ENCODE results near the gene SAMD13.

Gene SAMD13

DNA sequence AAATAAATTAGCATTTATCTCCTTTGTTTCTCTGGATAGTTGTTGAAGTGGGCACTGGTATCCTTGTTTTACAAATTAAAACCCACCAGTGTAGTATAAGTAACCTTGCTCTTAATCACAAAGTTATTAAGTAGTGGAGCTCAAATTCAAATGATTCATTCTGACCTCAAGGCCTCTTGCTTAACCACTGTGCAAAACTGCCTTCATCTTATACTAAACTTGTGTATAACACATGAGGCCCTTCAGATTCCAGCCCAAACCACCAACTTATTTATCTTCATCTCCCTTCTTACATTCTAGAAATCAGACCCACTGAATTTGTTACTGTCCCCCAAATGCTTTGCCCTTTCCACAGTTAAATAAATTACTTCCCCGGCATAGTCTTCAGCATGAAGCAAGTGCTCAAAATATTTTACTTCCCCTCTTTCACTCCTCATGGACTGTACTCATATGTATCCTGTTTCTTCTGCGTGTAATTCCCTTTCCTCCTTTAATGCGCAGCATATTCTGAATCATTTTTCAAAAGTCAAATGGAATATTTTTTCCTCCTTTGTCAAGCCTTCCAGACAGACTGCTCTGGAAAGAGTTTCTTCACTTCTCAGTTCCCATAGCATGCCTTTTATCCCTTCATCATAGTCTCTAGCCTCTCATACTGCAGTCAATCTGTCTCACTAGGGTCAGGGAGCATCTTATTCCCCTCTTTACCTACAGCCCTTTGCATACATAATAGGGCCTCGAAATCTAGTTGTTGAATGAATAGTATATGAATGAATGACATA is 77.8 kb downstream of the SAMD13 start:
- Histone ChIP-seq H3K4me3 (ENCODE audit: low read depth, low read length) (no peak overlapping the region), H3K9me3 (ENCODE audit: control insufficient read depth, insufficient read depth, low read length) (no peaks in the 10 kb centered on the region), H3K9ac (ENCODE audit: low read depth, low read length) (no peak overlapping the region), H3K4me1 (ENCODE audit: control insufficient read depth, insufficient read depth, low read length) (peaks cover 8% of the 10 kb centered on the region), H3K27me3 (ENCODE audit: control insufficient read depth, insufficient read depth, low read length) (no peaks in the 10 kb centered on the region), H3K36me3 (ENCODE audit: control insufficient read depth, insufficient read depth, low read length) (no peaks in the 10 kb centered on the region)

DNA sequence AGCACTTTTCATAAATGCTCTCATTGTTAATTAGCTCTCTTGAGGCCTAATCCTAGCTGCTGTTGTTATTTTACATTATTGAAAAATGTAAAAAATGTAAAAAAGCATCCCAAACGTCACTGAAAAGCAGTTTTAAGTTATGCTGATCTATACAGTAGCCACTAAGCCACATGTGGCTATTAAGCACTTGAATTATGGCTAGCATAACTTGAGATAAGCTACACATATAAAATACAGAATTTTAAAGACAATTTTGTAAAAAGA is 78.3 kb downstream of the SAMD13 start:
- H3K4me1 ChIP-seq (ENCODE audit: control insufficient read depth, insufficient read depth, low read length) = peaks cover 8% of the 10 kb centered on the region
- no peaks in the 10 kb centered on the region for H3K36me3 ChIP-seq (ENCODE audit: control insufficient read depth, insufficient read depth, low read length)
- H3K9me3 ChIP-seq (ENCODE audit: control insufficient read depth, insufficient read depth, low read length) = no peaks in the 10 kb centered on the region
- no peaks in the 10 kb centered on the region for H3K27me3 ChIP-seq (ENCODE audit: control insufficient read depth, insufficient read depth, low read length)
- H3K9ac ChIP-seq (ENCODE audit: low read depth, low read length) = no peak overlapping the region
- H3K4me3 ChIP-seq (ENCODE audit: low read depth, low read length) = no peak overlapping the region

DNA sequence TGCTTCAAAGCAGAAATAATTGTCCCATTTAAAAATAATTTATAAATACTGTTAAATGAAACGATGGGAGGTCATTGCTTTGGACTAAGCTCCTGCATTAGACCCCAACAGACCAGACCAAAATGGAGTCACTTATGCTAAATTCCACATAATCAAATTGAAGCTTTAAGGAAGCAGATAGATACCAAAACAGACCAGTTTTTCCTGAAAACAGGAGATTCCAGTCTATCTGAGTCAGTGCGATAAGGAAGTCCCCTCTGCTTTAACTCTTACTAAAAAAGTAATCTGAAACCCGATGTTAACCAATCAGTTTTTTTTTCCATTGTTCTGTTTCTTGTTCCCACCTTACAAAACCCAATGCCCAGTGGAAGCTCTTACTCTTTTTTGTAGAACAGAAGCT is 80.6 kb downstream of the SAMD13 start:
- H3K9me3 ChIP-seq (ENCODE audit: control insufficient read depth, insufficient read depth, low read length) = no peaks in the 10 kb centered on the region

DNA sequence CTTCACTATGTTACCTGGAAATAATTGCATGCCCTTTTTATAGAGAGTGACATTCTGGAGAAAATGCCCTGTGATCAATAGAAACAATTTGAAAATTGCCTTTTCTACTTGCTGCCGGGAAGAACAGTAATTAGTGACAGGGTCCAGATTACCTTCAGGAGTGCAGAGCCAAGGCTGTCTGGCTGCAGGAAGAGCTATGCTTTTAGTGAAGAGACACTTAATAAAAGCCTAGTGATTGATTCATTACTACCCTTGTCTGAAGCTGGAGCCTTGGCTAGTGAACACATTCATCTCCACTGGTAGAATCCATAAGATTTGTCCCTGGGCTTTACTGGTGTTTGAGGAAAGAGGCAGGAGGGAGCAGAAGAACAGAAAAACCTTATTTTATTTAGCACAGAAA is 83.8 kb downstream of the SAMD13 start:
- H3K4me3 ChIP-seq (ENCODE audit: low read depth, low read length) = no peak overlapping the region
- no peaks in the 10 kb centered on the region for H3K9me3 ChIP-seq (ENCODE audit: control insufficient read depth, insufficient read depth, low read length)
- no peaks in the 10 kb centered on the region for H3K36me3 ChIP-seq (ENCODE audit: control insufficient read depth, insufficient read depth, low read length)
- H3K9ac ChIP-seq (ENCODE audit: low read depth, low read length) = no peak overlapping the region
- no peaks in the 10 kb centered on the region for H3K27me3 ChIP-seq (ENCODE audit: control insufficient read depth, insufficient read depth, low read length)
- no peaks in the 10 kb centered on the region for H3K4me1 ChIP-seq (ENCODE audit: control insufficient read depth, insufficient read depth, low read length)

More for the DNA sequence above, 80.6 kb downstream of the SAMD13 start:
- H3K27me3 ChIP-seq (ENCODE audit: control insufficient read depth, insufficient read depth, low read length) = no peaks in the 10 kb centered on the region
- H3K4me1 ChIP-seq (ENCODE audit: control insufficient read depth, insufficient read depth, low read length) = peaks cover 8% of the 10 kb centered on the region
- H3K36me3 ChIP-seq (ENCODE audit: control insufficient read depth, insufficient read depth, low read length) = no peaks in the 10 kb centered on the region
- no peak overlapping the region for H3K9ac ChIP-seq (ENCODE audit: low read depth, low read length)
- H3K4me3 ChIP-seq (ENCODE audit: low read depth, low read length) = no peak overlapping the region

DNA sequence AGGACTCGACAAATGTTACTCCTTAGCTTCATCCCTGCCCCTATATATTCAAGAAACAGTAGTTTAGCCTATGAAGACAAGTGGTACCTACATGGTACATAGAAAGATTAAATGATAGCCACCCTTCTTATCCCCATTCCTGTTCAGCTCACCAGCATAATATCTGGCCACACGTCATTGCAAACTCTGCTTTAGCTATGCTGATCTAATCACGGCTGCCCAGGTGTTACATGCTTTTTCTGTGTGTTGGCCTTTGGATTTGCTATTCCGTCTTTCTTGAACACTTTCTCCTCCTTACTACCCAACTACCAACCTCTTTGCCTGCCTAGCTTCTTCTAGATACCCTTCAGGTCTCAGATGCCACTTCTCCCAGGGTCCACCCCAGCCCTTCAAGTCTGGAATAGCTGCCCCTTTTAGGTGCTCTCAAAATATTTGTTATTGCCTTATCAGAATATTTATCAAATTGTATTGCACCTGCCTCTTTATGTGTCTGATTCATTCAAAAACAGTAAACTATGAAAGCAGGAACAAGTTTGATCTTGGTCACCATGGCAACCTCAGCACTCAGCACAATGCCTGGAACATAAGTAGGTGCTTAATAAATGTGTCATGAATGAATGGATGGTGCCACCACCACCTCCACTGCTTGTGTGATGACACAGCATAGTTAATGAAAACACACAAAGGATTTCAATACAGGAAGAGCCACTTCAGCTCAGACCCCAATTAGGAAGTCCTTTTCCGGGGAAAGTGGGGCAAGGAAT is 85.4 kb downstream of the SAMD13 start:
- H3K9me3 ChIP-seq (ENCODE audit: control insufficient read depth, insufficient read depth, low read length) = no peaks in the 10 kb centered on the region
- H3K36me3 ChIP-seq (ENCODE audit: control insufficient read depth, insufficient read depth, low read length) = no peaks in the 10 kb centered on the region
- no peak overlapping the region for H3K9ac ChIP-seq (ENCODE audit: low read depth, low read length)
- no peaks in the 10 kb centered on the region for H3K27me3 ChIP-seq (ENCODE audit: control insufficient read depth, insufficient read depth, low read length)
- no peaks in the 10 kb centered on the region for H3K4me1 ChIP-seq (ENCODE audit: control insufficient read depth, insufficient read depth, low read length)
- no peak overlapping the region for H3K4me3 ChIP-seq (ENCODE audit: low read depth, low read length)

DNA sequence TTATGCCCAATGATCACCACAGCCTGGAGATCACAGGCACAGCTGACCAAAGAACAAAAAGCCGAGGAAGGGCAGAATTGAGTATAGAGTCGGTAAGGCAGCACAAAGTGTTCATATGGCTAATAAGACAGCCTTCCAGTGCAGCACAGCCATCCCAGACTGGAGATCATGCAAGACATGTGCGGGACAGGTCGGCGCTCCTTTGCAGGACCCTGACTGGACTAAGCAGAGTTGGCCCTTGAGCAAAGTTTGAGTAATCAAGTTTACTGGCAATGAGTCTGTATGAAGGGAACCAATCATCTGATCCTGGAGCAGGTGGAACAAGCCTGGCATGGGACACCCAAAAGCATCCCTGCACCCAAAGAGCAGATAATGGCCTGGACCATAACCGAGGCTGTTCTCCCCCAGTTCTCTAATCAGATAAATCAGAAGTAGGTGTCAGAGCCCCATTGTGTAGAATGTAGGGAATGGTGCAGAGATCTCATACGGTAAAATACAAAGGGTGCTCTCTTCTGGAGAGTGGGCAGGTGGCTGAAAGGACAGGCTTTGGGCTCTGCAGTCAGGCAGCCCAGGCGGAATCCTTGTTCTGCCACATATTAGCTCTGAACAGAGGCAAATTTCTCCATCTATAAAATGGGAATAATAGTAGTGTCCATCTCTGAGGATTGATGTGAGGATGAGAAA is 86.1 kb downstream of the SAMD13 start:
- Histone ChIP-seq H3K4me1 (ENCODE audit: control insufficient read depth, insufficient read depth, low read length) (peaks cover 2% of the 10 kb centered on the region), H3K4me3 (ENCODE audit: low read depth, low read length) (no peak overlapping the region), H3K9me3 (ENCODE audit: control insufficient read depth, insufficient read depth, low read length) (no peaks in the 10 kb centered on the region), H3K27me3 (ENCODE audit: control insufficient read depth, insufficient read depth, low read length) (no peaks in the 10 kb centered on the region), H3K36me3 (ENCODE audit: control insufficient read depth, insufficient read depth, low read length) (no peaks in the 10 kb centered on the region), H3K9ac (ENCODE audit: low read depth, low read length) (no peak overlapping the region)

DNA sequence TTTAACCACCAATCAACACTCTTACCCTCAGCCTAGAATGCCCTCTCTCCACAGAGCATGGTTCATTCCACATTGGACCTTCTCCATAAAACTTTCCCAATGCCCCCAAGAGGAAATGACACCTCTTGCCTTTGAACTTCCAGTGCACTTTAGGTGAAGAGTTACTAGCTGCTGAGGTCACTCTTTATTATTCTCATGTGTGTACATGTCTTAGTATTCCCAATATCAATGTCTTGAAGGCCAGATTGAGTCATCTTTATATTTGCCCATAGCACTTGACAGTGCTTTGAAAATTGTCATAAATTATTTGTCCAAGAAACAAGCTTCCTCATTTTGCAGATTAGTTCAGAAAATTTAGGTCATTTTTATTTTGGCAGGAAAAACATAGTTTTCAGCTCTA is 88.7 kb downstream of the SAMD13 start:
- H3K36me3 ChIP-seq (ENCODE audit: control insufficient read depth, insufficient read depth, low read length) = no peaks in the 10 kb centered on the region
- no peak overlapping the region for H3K9ac ChIP-seq (ENCODE audit: low read depth, low read length)
- no peaks in the 10 kb centered on the region for H3K9me3 ChIP-seq (ENCODE audit: control insufficient read depth, insufficient read depth, low read length)
- no peaks in the 10 kb centered on the region for H3K27me3 ChIP-seq (ENCODE audit: control insufficient read depth, insufficient read depth, low read length)
- H3K4me3 ChIP-seq (ENCODE audit: low read depth, low read length) = no peak overlapping the region
- peaks cover 2% of the 10 kb centered on the region for H3K4me1 ChIP-seq (ENCODE audit: control insufficient read depth, insufficient read depth, low read length)

DNA sequence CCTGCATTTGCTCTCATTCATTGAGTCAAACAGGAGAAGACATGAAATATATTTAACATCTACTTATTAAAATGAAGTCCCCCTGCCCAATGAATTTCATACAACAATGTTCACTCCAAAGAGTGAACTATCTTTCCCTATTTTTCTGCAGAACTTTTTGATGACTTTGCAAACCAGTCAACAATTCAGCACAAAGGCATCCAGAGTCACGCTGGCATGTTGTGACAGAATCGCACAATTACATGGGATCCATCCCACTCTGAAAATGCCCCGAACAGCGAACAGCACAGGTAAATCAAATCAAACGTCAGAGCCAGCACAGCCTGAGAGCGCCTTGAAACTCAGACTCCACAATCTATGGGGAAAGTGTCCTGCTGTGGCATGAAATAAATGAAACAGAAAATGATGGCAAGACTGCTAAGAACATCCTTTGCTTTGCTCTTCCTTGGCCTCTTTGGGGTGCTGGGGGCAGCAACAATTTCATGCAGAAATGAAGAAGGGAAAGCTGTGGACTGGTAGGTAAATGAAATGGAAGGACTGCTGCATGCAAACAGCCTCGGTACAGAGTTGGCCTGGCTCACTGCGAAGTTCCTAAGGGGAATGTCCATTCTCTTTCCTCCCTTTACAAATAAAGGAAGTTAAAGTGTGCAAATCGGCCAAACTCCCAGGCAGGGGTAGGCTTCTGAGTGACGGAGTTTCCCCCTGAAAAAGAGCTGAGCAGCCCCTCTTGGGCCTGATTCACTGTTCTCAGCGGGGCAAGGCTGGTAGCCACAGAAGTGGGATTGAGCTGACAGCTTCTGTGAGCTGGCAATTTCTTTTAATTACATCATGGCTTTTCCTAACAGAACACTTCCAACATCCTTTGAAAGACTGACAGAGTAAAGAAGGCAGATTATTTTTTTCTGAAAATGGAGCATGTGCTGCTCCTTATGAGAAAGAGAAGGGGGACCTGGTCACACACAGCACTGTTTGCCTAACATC is 97.0 kb downstream of the SAMD13 start, which contains the start of gene DNASE2B:
DNASE2B (plus strand) TSS at position 310 of the 981 bp plus-strand sequence; CDS start at position 391, 81 bp downstream.
- Histone ChIP-seq H3K4me3 (ENCODE audit: low read depth, low read length) (no peak within 1 kb of the TSS), H3K4me1 (ENCODE audit: control insufficient read depth, insufficient read depth, low read length) (no peaks in the 10 kb centered on the region), H3K9me3 (ENCODE audit: control insufficient read depth, insufficient read depth, low read length) (no peaks in the 10 kb centered on the region), H3K36me3 (ENCODE audit: control insufficient read depth, insufficient read depth, low read length) (no peaks in the 10 kb centered on the region), H3K27me3 (ENCODE audit: control insufficient read depth, insufficient read depth, low read length) (no peaks in the 10 kb centered on the region), H3K9ac (ENCODE audit: low read depth, low read length) (no peak within 1 kb of the TSS)

All from iPS-15b (cell line).